Right hindlimb (tissue), 1 donor: ENCODE measurements around the gene HMOX2.
A peak's percentile ranks its signal among the peaks of the same experiment; 100 is the strongest.

Experiments
- DNase-seq: peaks from one replicate; pipeline ENCODE4 v3.0.0-alpha.2; 2018

The HMOX2 gene

GRCh38 chr16:4505356-4506147 lies 29.4 kb downstream of the HMOX2 start:
- no peak for DNase-seq

GRCh38 chr16:4506450-4506849 lies 30.3 kb downstream of the HMOX2 start:
- peak; percentile 75 for DNase-seq

- DNase-seq: no peak
These were observed 31.6 kb downstream of the HMOX2 start for GRCh38 chr16:4507588-4508345.

- DNase-seq: no peak
These were observed 32.6 kb downstream of the HMOX2 start for GRCh38 chr16:4508806-4509205.

- DNase-seq: no peak
These were observed 33.2 kb downstream of the HMOX2 start for GRCh38 chr16:4509420-4509819.

DNA sequence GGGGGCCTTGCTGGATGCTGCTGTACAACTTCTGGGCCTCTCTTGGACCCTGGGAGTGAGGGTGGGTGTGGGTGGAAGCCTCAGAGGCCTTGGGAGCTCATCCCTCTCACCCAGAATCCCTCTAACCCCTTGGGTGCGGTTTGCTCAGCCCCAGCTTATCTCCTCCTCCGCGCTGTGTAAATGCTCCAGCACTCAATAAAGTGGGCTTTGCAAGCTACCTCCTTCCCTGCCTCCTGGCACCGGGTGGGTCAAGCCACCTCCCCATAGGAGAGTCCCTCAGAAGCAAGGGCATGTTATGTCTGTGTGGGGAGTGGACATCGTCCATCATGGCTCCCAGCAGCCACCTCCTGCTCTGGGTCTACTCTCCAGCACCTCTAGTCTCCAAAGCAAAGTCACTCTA lies 33.9 kb downstream of the HMOX2 start:
- DNase-seq: no peak

- no peak for DNase-seq
These were observed 34.7 kb downstream of the HMOX2 start for GRCh38 chr16:4510747-4511426.

GRCh38 chr16:4511441-4512082 lies 35.4 kb downstream of the HMOX2 start:
- DNase-seq: peak; percentile 68

DNA sequence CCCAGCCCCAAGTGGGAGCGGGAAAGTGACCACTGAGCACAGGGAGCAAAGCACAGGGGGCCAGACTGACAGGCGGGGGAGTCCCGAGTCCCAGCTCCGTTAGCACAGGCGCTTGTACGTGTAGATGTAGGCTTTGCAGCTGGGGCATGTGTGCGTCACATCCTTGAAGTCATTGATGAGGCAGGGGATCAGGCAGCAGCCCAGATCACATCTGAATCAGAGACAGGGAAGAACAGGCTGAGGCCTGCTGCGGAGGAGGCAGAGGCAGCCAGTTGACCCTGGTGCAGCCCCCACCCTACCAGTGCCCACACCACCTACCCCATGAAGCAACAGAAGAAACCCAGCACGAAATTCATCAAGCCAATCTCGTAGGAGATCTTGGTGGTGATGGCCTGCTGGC lies 36.3 kb downstream of the HMOX2 start:
- DNase-seq: no peak

- DNase-seq: no peak
These were observed 37.1 kb downstream of the HMOX2 start for GRCh38 chr16:4513086-4513860.

GRCh38 chr16:4513881-4514280 lies 37.7 kb downstream of the HMOX2 start:
- no peak for DNase-seq

- DNase-seq: no peak
These were observed 38.4 kb downstream of the HMOX2 start for GRCh38 chr16:4514606-4515005.

- DNase-seq: no peak
These were observed 39.5 kb downstream of the HMOX2 start for GRCh38 chr16:4515611-4516233.

- no peak for DNase-seq
These were observed 41.8 kb downstream of the HMOX2 start for GRCh38 chr16:4517812-4518680.

- DNase-seq: no peak
These were observed 43.3 kb downstream of the HMOX2 start for GRCh38 chr16:4519274-4520058.

- no peak for DNase-seq
These were observed 44.7 kb downstream of the HMOX2 start for GRCh38 chr16:4520913-4521312.

DNA sequence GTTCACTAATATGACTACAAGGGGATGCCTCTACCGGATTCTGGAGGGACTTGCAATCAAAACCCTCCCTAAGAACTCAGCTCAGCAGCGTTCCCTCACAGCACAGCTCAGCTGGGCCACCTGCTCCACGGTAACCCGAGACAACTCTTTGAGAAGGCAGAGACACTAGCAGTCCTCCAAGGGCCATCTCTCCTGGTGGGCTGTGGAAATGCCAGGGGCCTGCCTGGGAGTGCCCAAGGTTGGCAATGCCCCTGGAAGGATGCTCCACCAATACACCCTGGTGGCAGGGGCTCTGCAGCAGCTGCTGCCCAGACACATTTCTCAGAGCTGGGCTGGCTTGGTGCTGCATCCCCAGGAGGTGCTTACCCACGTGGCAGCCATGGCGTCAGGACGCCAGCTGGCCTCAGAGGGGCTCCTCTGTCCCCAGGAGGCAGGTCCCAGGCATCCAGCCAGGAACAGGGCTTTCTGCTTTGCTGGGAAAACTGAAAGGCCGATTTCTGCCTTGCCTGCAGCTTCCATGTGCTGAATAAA lies 45.9 kb downstream of the HMOX2 start:
- DNase-seq: peak; percentile 67

- DNase-seq: no peak
These were observed 47.5 kb downstream of the HMOX2 start for GRCh38 chr16:4523686-4524085.

DNA sequence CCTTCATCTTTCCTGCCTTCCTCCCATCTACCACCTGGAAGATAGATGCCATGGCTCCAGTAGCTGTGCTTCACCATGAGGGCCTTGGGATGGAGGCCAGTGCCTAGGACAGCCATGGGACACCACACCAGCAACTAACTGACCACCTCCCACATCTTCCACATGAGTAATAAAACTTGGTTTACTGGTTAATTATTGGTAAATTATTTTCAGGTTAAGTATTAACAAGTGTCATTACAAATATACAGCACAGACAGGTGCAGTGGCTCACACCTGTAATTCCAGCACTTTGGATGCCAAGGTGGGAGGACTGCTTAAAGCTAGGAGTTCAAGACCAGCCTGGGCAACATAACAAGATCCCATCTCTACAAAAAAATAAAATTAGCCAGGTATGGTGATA lies 48.4 kb downstream of the HMOX2 start:
- no peak for DNase-seq

DNA sequence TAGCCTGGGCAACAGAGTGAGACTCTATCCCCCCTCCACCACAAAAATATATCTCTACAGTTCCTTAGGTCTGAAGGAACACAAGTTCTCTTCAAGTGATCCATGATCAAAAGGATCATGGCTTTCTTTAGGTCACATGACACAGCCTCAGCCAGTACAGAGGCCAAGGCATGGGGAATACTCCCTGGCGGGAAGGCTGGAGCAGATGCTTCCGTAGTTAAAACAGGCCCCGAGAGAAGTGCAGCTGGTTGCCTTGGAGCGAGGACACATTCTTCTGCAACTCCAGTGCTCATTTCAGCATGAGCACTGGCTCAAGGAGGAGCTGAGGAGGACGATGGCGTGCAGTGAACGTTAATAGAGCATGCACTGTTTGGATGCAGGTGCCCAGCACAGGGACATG lies 48.9 kb downstream of the HMOX2 start:
- peak; percentile 78 for DNase-seq
